Ramos (cell line): ENCODE data around the gene DPF3.

Experiments used
- in situ Hi-C: fragments of 300-500 bp; cut with MboI; formaldehyde crosslinking; loops from one replicate; pipeline ENCODE4 v1.14.3; 2022; ENCODE audit warnings: low sequenced_read_pairs; ENCODE audit not compliant: unreplicated experiment

Gene DPF3

GRCh38 chr14:72699852-72700257 is 194.0 kb downstream of the DPF3 start:
- in situ Hi-C loops, result no loop called here

GRCh38 chr14:72699443-72699842 is 194.5 kb downstream of the DPF3 start:
- in situ Hi-C loops, result no loop called here

- in situ Hi-C loops, result no loop called here
These were observed 201.2 kb downstream of the DPF3 start for GRCh38 chr14:72692696-72693095.

GRCh38 chr14:72690324-72690723 is 203.6 kb downstream of the DPF3 start:
- in situ Hi-C loops, result no loop called here

- in situ Hi-C loops, result no loop called here
These were observed 204.8 kb downstream of the DPF3 start for GRCh38 chr14:72688990-72689671.

GRCh38 chr14:72686832-72687231 is 207.1 kb downstream of the DPF3 start:
- in situ Hi-C loops, result no loop called here

GRCh38 chr14:72686101-72686500 is 207.8 kb downstream of the DPF3 start:
- in situ Hi-C loops, result no loop called here

- in situ Hi-C loops, result no loop called here
These were observed 208.4 kb downstream of the DPF3 start for GRCh38 chr14:72685456-72685855.

GRCh38 chr14:72683787-72684186 is 210.1 kb downstream of the DPF3 start:
- in situ Hi-C loops, result no loop called here

- in situ Hi-C loops, result no loop called here
These were observed 211.7 kb downstream of the DPF3 start for GRCh38 chr14:72682188-72682587.

GRCh38 chr14:72680853-72681640 is 212.9 kb downstream of the DPF3 start:
- in situ Hi-C loops, result no loop called here

- in situ Hi-C loops, result no loop called here
These were observed 214.3 kb downstream of the DPF3 start for GRCh38 chr14:72679536-72680151.

GRCh38 chr14:72679141-72679535 is 214.8 kb downstream of the DPF3 start:
- in situ Hi-C loops, result no loop called here

- in situ Hi-C loops, result no loop called here
These were observed 215.5 kb downstream of the DPF3 start for GRCh38 chr14:72678356-72678755.

- in situ Hi-C loops, result no loop called here
These were observed 216.2 kb downstream of the DPF3 start for GRCh38 chr14:72677664-72678063.

- in situ Hi-C loops, result no loop called here
These were observed 218.8 kb downstream of the DPF3 start for GRCh38 chr14:72675126-72675525.

- in situ Hi-C loops, result no loop called here
These were observed 220.7 kb downstream of the DPF3 start for GRCh38 chr14:72673179-72673578.

- in situ Hi-C loops, result no loop called here
These were observed 227.3 kb downstream of the DPF3 start for GRCh38 chr14:72666610-72667009.

- in situ Hi-C loops, result no loop called here
These were observed 228.6 kb downstream of the DPF3 start for GRCh38 chr14:72665259-72665658.

- in situ Hi-C loops, result no loop called here
These were observed 229.2 kb downstream of the DPF3 start for GRCh38 chr14:72664651-72665050.

GRCh38 chr14:72663956-72664650 is 229.8 kb downstream of the DPF3 start:
- in situ Hi-C loops, result no loop called here
